HG02642 (cell line): Measurements from ENCODE around the gene PSMC2.
"Not testable (repeated sequence)": the region's sequence is repeated elsewhere in the genome, so short reads cannot be mapped to it uniquely, and the experiment has no call there.

Experiments
- ATAC-seq: cut with Tn5 transposase; IDR thresholded peaks from one replicate; pipeline ENCODE4 v1.9.1; 2021; ENCODE audit warnings: mild to moderate bottlenecking; ENCODE audit not compliant: unreplicated experiment, poor library complexity

PSMC2 gene

DNA sequence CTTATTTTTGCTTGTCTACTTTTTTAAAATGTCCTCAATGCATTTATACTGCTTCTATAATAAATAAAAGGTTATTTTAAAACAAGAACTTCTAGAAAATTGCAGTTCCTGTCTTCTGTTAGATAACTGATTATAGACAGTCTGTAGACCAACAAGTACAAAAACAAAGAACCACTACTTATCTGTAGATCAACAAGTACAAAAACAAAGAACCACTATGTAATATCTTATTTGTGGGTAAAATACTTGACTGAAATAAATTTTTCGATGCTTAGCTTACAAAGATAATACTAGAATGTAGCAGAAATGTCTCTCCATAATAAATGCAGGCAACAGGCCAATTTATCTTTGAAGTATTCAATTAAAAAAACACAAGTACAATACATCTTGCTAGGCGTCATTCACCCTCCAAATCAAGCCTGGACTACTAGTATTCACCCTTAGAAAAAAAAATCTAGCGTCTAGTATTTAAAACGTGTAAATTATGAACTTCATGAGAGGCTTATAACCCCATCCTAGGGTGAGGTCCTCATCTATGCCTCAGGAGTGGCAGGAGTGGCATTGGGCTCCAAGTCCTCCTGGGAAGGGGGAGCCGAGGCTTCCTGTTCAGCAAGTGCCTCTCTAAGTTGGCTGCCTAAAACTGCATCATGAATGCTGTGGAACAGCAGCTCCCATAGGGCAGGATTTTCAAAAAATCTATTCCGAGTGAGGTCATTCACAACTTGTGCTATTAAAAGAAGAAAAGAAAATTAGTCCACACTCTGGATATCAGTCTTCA lies 26.6 kb downstream of the PSMC2 start:
- ATAC-seq, result no peak

DNA sequence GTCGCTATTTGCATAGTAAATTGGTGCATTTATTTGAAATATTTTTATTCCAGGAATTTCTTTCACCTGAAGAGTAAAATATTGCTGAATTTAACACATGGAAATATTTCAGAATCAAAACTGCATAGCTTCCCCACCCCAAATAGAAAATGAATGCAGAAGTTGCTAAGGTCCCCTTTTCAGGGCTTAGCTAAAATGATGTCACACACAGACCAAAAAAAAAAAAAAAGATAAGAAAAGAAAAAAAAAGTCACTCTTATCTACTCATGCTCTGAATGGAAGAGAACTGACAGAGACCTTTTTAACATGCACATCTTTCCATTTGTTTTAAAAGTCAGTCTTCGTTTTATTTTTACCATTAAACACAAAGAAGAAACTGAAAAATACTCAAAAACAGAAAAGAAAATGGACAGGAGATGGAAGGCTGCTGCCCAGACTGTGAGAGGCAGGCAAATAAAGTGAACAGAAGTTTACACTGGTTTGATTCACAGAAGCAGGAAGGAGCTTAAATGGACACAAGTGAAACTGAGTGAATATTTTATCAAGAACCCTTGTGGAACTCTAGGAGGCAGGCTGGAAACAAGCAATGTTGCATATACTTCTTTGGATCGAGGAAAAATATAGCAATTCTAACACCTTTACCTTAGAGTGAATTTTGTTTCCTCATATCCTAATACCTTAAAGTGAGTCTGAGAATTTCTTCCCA lies 32.0 kb downstream of the PSMC2 start:
- no peak for ATAC-seq

DNA sequence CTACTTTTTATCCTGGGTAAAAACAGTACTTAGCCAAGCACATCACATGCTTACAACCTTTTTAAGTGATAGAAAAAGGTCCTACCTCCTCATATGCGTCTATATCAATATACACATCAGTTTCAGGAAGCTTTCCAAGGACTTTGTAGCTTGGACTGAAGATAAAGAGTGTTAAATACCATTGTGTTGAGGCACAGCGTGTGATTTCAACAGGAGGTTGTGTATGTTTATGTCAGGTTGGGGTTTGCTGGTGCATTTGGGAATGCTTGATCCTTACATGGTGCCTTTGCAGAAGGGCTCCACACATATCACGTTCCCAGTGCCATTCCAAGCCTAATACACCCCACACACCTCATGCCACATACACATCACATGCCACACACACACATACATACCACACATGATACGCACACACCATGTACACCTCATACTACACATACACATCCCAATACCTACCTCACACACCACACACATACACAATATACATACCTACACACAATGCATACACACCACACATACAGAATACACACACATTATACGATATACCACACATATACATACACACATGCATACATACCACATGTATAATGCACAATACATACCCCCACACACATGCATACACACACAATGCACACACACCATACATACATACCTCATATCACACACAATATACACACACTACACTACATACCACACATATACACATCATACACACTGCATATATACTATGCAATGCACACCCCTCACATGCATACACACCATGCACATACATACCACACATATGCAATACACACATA lies 33.1 kb downstream of the PSMC2 start:
- ATAC-seq, result no peak

DNA sequence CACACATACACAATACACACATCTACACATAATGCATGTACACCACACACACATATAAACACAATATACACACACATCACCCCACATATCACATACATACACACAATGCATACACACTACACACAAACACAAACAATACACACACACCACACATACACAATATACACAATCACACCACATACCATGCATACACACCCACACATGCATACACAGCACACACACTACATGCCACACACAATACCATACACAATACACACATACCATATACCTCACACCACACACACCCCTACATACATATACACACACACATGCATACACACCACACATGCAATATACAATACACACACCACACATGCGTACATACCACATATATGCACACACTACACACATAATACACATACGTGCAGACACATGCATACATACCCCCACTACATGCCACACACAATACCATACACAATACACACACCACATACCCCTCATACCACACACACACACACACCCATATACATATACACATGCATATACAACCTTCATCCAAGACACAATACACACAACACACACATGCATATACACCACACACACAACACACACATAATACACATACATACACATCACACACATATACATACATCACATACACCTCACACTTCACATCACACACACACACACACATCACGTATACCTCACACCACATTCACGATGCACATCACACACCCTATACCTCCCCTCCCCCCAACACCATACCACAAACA lies 34.0 kb downstream of the PSMC2 start:
- ATAC-seq, result no peak

DNA sequence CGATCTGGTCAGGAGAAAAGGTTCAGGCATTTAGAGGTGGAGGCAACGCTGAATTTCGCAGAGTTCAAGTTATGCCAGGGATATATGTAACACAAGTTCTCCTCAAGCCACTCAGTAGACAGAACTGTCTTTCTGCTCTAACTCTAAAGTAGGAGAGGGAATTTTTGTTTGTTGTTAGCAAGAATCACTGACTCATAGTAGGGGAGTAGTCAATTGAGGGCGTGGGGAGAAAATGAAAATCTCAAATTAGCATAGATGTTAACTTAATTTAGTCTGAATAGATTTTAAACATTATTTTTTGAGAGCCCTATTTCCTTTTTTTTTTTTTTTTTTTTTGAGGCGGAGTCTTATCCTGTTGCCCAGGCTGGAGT lies 34.6 kb downstream of the PSMC2 start:
- ATAC-seq, result no peak

DNA sequence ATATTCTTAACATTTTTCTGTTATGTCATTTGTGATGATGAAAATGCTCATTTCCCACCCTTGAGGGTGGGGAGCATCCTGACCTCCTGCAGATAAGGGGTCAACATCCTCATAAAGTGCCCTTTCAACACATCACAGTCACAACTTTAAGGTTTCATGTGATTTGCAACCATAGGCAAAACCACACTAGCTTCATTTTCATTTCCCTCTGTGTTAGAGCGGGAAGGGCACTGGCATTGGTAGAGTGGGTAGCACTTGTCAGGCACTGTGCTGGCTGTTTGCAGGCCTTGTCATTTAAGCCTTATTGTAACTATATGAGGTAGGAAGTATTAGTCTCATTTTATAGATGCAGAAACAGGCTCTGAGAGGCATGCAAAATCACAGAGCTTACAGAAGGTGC lies 39.8 kb downstream of the PSMC2 start:
- no peak for ATAC-seq

DNA sequence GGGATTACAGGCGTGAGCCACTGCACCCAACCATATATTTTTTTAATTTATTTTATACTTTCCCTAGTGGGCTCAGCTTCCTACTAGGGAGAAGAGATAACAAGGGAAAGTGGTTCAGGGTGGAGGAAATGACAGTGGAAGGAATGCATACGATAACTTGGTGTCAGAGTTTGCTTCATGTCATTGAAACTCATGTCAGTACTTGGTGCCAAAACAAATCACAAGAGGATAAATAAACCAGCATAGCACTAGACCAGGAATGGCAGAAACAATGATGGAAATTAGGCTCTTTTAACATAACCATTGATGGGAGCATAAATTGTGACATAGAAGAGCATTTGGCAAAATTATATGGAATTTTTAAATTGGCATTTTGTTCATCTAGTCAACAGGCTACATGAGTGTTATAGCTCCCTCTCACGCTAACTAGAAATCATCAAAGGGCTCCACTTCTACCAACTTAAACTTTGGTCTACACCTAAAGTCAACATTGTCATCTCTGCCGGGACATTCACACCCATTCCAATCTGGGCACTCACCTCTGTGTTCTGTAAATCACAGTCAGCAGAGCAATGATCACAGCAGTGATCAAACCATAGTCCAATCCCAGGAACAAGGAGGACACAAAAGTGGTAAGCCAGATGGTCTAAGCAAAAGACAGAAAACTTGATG lies 41.2 kb downstream of the PSMC2 start:
- no peak for ATAC-seq

DNA sequence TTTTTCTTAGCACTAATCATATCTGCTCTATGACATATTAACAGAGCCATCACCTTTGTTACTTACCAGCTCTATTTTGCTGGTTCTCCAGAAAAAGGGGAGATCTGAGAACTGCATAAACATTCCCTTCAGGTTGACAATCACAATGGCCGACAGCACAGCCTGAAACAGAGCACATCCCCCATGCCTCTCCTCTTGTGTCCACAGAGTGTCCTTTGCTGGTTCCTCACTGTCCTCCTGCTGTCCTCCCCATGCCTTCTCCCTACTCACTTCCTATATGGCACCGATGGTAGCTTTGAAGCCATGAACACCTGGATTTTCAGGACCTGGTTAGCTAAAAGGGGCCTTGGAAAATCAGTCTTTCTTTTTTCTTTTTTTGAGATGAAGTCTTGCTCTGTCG lies 41.8 kb downstream of the PSMC2 start:
- no peak for ATAC-seq

DNA sequence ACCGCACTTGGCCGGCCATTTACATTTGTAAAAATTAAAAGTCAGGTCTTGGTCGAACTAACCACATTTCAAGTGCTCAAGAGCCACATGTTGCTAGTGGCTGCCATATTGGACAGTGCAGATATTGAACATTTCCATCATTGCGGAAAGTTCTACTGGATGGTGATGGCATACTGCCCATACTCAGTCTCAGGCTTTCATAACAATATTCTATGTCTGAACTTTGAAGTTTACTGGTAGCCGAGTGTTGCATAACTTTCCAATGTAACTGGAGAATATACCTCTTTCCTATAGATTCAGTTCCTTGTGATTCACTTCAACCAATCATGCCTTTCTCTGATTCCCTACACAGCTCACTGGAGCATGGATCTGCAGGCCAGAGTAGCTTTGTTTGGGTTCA lies 43.7 kb downstream of the PSMC2 start:
- no peak for ATAC-seq

DNA sequence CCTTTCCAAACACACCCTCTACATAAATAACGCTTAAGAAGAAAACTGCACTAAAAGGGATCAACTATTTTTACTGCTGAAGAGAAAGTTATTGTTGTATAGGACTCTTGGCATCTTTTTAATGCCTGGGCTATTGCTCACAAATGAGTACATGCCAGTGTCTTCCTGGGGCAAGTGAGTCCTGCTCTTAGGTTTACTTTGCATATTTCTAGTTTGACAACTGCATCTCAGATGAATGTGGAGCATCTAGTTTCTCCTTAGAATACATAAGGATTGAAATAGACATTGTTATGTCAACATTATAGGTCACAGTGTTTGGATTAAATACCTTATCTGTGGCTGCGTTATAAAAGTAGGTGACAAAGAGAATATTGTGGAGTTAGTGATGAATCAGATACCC lies 44.5 kb downstream of the PSMC2 start:
- no peak for ATAC-seq

DNA sequence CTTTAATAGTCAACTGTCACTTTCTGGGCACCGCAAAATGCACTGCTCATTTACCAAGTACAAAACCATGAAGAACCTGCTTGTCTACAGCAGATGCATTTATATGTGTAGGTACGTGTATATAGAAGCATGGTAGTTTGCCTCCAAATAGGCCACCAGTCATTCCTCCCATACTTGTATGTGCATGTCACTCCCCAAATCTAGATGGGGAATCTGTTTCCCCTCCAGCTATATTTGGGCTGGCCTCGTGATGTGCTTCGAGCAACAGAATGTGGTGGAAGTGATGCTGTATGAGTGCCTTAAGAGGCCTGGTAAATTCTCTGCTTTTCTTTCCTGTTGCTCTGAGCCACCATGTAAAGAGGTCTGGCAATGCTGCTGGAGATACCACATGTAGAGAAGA lies 47.1 kb downstream of the PSMC2 start:
- no peak for ATAC-seq

DNA sequence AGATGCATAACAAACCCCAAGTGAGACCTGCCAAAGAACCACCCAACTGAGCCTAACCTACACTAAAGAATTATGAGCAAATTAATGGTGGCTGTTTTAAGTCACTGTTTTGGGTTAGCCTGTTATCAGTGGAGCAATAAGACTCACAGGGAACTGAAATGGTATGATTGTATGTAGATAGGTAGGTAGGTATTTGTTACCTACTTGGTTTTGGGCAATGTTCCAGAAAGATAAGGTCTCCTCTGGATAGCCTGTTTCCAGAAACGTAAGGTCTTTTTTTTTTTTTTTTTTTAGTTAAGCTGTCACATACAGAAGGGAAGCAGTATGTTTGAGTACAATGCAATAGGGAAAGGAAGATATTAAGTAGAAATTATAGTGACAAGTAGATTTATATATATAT lies 47.6 kb downstream of the PSMC2 start:
- no peak for ATAC-seq

DNA sequence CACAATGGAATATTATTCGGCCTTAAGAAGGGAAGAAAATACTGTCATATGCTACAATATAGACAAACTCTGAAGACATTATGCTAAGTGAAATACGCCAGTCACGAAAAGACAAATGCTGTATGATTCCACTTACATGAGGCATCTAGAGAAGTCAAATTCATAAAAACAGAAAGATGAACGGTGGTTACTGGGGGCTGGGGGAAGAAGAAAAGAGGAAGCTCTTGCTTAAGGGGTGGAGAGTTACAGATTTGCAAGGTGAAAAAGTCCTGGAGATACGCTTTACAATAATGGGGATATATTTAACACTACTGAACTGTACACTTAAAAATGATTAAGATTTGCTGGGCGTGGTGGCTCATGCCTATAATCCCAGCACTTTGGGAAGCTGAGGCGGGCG lies 49.0 kb downstream of the PSMC2 start:
- no peak for ATAC-seq

DNA sequence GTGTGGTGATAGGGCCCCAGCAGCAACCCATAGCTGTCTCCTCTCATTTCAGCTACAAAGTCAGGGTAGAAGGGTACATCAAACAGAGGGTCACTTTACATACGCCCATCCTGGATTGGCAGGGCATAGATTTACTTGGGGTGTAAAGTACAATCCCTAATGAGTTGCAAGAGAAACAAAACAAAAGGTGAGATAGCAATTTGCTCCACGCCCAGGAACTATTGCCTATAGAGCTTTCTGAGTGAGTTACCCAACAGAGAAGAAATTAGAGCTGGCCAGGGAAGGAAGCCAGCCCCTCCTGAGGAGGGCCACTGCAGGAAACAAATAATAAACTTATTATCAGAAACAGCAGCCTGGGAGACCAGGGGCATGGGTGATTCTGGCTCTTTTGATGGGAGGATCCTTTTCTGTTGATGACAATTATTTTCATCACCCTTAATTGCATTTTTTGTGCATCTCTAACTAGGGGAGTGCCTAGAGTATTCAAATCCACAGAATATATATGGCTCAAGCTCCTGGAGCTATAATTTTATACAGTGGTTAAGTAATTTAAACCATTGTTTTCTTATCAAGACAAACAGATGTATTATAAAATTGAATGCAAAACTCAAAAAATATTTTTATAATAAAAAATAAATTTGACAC lies 51.2 kb downstream of the PSMC2 start:
- ATAC-seq, result no peak

DNA sequence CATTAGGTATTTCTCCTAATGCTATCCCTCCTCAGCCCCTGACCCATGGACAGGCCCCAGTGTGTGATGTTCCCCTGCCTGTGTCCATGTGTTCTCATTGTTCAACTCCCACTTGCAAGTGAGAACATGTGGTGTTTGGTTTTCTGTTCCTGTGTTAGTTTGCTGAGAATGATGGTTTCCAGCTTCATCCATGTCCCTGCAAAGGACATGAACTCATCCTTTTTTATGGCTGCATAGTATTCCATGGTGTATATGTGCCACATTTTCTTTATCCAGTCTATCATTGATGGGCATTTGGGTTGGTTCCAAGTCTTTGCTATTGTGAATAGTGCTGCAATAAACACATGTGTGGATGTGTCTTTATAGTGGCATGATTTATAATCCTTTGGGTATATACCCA lies 52.2 kb downstream of the PSMC2 start:
- ATAC-seq, result not testable (repeated sequence)

DNA sequence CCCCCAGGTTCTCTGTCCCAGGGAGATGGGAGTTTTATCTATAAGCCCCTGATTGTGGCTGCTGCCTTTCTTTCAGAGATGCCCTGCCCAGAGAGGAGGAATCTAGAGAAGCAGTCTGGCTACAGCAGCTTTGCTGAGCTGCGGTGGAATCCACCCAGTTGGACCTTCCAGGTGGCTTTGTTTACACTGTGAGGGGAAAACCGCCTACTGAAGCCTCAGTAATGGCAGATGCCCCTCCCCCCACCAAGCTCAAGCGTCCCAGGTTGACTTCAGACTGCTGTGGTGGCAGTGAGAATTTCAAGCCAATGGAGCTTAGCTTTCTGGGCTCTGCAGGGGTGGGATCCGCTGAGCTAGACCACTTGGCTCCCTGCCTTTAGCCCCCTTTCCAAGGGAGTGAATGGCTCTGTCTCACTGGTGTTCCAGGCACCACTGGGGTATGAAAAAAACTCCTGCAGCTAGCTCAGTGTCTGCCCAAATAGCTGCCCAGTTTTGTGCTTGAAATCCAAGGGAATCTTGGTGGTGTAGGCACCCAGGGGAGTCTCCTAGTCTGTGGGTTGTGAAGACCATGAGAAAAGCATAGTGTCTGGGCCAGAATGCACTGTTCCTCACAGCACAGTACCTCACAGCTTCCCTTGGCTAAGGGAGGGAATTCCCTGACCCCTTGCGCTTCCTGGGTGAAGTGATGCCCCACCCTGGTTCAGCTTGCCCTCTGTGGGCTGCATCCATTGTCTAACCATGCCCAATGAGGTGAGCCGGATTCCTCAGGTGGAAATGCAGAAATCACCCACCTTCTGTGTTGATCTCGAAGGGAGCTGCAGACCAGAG lies 58.6 kb downstream of the PSMC2 start:
- not testable (repeated sequence) for ATAC-seq

DNA sequence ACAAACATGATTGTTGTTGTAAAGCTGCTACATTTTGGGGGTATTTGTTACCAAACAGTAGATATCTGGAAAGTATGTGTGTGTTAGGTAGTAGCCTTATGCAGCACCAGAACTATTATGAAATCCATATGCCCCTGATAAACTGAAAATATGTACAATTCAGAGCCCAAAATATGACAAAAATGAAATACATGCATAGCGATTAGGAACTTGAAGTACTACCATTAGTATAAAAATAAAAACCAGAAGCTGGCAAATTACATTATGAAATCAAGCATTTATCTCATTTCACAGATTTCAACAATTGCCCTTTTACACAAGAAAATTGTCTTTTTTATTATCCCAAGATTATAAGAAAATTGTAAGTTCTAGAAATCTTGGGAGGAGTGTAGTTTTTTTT lies 64.7 kb downstream of the PSMC2 start:
- no peak for ATAC-seq

DNA sequence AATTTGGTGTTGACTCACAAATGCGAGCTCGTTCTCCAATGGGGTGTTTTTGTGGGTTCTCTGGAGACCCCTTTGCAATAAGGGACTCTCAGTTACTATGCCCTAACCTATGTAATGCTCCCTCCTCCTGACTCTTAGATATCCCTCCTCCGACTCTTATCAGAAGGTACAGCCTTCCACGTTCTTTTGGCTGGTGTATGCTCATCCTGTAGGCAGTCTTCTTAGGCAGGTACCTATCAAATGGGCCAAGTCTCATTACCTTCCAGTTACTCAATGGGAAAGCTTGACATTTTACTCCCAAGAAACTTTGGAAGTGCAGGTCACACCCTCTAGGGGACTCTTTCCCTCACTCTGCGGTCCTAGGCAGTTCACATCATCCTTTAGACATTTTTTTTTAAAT lies 66.0 kb downstream of the PSMC2 start:
- no peak for ATAC-seq

DNA sequence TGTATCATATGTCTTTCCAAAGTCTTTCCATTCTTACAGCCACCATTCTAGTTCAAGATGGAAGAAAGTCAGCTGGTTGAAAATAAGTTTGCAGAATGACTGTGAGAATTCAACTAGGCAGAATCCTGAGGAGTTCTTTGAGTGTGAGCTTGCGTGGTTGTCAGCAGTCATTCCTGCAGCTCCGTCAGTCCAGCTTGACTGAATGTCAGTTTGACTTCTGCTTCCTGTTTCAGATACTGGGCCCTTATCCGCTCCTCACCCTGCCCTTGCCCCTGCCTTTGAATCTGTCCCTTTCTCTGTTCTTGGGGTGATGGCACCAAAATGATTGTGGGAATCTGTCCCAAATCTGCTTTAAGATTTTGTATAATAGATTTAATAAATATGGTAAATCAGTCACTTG lies 70.8 kb downstream of the PSMC2 start:
- no peak for ATAC-seq
